ENCODE data around the gene TRAPPC3. TPM values are rescaled to one million over a fixed set of nuclear protein-coding genes. Genes with fewer than 3 reads are reported as not detected.
"Not testable (repeated sequence)": the region's sequence is repeated elsewhere in the genome, so short reads cannot be mapped to it uniquely, and the experiment has no call there.

Gene TRAPPC3
- 78.6 TPM for polyA plus RNA-seq (2013, experiment 1 of 2)
- polyA plus RNA-seq (2013, experiment 2 of 2) = 81.9 TPM

GRCh38 chr1:36149237-36149972, at the start of gene TRAPPC3:
TRAPPC3 (minus strand) TSS chr1:36149486; CDS start chr1:36149378, 108 bp downstream.
- peak; percentile 100 for DNase-seq

DNA sequence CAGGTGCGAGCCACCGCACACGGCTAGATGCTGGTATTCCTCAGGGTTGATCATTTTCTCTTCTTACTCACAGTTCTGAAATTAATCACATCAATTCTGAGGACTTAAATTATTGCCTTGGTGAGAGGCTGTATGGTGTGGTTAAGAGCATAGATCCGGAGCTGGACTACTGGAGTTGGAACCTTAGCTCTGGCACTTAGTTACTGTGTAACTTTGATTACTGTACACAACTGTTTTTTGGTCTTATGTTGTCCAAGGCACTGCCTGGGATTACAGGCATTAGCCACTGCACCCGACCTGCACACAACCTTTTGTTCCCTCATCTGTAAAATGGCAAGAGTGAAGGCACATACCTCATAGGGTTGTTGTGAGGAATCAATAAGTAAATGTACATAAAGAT, 49.4 kb upstream of the TRAPPC3 start:
- Histone ChIP-seq H3K18ac (ENCODE audit: low read depth in 1 of 2, low read length in 2 of 2) (no peak overlapping the region), H2BK5ac (ENCODE audit: low read depth, low read length, poor library complexity, severe bottlenecking) (no peak overlapping the region), H3K9me3 (ENCODE audit: control insufficient read depth, low read length) (no peaks in the 10 kb centered on the region), H2AFZ (ENCODE audit: low read depth, low read length) (no peak overlapping the region), H3K27me3 (ENCODE audit: control insufficient read depth in 1 of 2, insufficient read depth in 1 of 2, low read length in 2 of 2) (peaks cover 0 to 5% of the 10 kb centered on the region in 2 experiments), H2AK5ac (ENCODE audit: low read length, severe bottlenecking) (no peak overlapping the region), H3K4me1 (ENCODE audit: control insufficient read depth, insufficient read depth, low read depth, low read length) (peaks cover 7% of the 10 kb centered on the region), H2BK120ac (ENCODE audit: low read depth, low read length) (no peak overlapping the region), H3K4me2 (ENCODE audit: low read length, poor library complexity, severe bottlenecking) (no peak overlapping the region), H3K9ac (ENCODE audit: low read length) (no peak overlapping the region), H3K23ac (ENCODE audit: low read length in 2 of 2) (no peak overlapping the region), H3K36me3 (ENCODE audit: control insufficient read depth in 1 of 2, insufficient read depth in 2 of 2, low read depth in 1 of 2, low read length in 2 of 2) (no peaks in the 10 kb centered on the region), H3K79me1 (replicated peaks; ENCODE audit: low read length, poor library complexity, severe bottlenecking) (no peaks in the 10 kb centered on the region), H4K91ac (ENCODE audit: low read length) (no peak overlapping the region), H2BK15ac (ENCODE audit: low read depth, poor library complexity, severe bottlenecking) (no peak overlapping the region), H2BK12ac (ENCODE audit: low read length in 2 of 2) (no peak overlapping the region), H3K27ac (ENCODE audit: low read length, poor library complexity, severe bottlenecking) (no peak overlapping the region), H3K4me3 (ENCODE audit: insufficient read depth in 1 of 2, low read depth in 1 of 2, low read length in 2 of 2) (no peak overlapping the region), H3K14ac (ENCODE audit: low read length in 2 of 2) (no peak overlapping the region), H4K8ac (ENCODE audit: low read length) (peak overlapping the region; percentile 37), H3K4ac (ENCODE audit: low read depth in 1 of 2, low read length in 2 of 2) (no peak overlapping the region)
- no peak for DNase-seq
- WGBS = 100% methylated on average over 2 of the region's 5 CpGs

More at GRCh38 chr1:36149237-36149972, at the start of gene TRAPPC3:
- H3K36me3 ChIP-seq (ENCODE audit: control insufficient read depth in 1 of 2, insufficient read depth in 2 of 2, low read depth in 1 of 2, low read length in 2 of 2) = peaks cover 5 to 16% of the 10 kb centered on the region in 2 experiments
- peak within 1 kb of the TSS; percentile 93 for H2AK5ac ChIP-seq (ENCODE audit: low read length, severe bottlenecking)
- under 1% methylated on average over 61 of the region's 62 CpGs for WGBS
- H3K23ac ChIP-seq (ENCODE audit: low read length in 2 of 2) = no peak within 1 kb of the TSS
- H3K27ac ChIP-seq (ENCODE audit: low read length, poor library complexity, severe bottlenecking) = peak within 1 kb of the TSS; percentile 99
- peak within 1 kb of the TSS; percentile 90 to 98 for H3K18ac ChIP-seq (ENCODE audit: low read depth in 1 of 2, low read length in 2 of 2)
- no peaks in the 10 kb centered on the region for H3K27me3 ChIP-seq (ENCODE audit: control insufficient read depth in 1 of 2, insufficient read depth in 1 of 2, low read length in 2 of 2)
- peak within 1 kb of the TSS in 1 of 2 experiments; percentile 89 for H3K14ac ChIP-seq (ENCODE audit: low read length in 2 of 2)
- H3K4me2 ChIP-seq (ENCODE audit: low read length, poor library complexity, severe bottlenecking) = peak within 1 kb of the TSS; percentile 82
- no peaks in the 10 kb centered on the region for H3K9me3 ChIP-seq (ENCODE audit: control insufficient read depth, low read length)
- peak within 1 kb of the TSS; percentile 98 for H4K8ac ChIP-seq (ENCODE audit: low read length)
- H2BK15ac ChIP-seq (ENCODE audit: low read depth, poor library complexity, severe bottlenecking) = peak within 1 kb of the TSS; percentile 97
- peaks cover 22% of the 10 kb centered on the region for H3K4me1 ChIP-seq (ENCODE audit: control insufficient read depth, insufficient read depth, low read depth, low read length)
- peak within 1 kb of the TSS; percentile 92 to 97 for H3K4ac ChIP-seq (ENCODE audit: low read depth in 1 of 2, low read length in 2 of 2)
- peak within 1 kb of the TSS; percentile 98 for H3K9ac ChIP-seq (ENCODE audit: low read length)
- H3K4me3 ChIP-seq (ENCODE audit: insufficient read depth in 1 of 2, low read depth in 1 of 2, low read length in 2 of 2) = peak within 1 kb of the TSS; percentile 80 to 99
- peak within 1 kb of the TSS; percentile 46 for H2AFZ ChIP-seq (ENCODE audit: low read depth, low read length)
- H2BK12ac ChIP-seq (ENCODE audit: low read length in 2 of 2) = peak within 1 kb of the TSS; percentile 96 to 100
- peak within 1 kb of the TSS; percentile 89 for H2BK120ac ChIP-seq (ENCODE audit: low read depth, low read length)
- peak within 1 kb of the TSS; percentile 96 for H2BK5ac ChIP-seq (ENCODE audit: low read depth, low read length, poor library complexity, severe bottlenecking)
- H4K91ac ChIP-seq (ENCODE audit: low read length) = peak within 1 kb of the TSS; percentile 100
- H3K79me1 ChIP-seq (replicated peaks; ENCODE audit: low read length, poor library complexity, severe bottlenecking) = peaks cover 10% of the 10 kb centered on the region

- 90% methylated on average over 12 of the region's 12 CpGs for WGBS
- H3K27me3 ChIP-seq (ENCODE audit: control insufficient read depth in 1 of 2, insufficient read depth in 1 of 2, low read length in 2 of 2); H2BK5ac ChIP-seq (ENCODE audit: low read depth, low read length, poor library complexity, severe bottlenecking); H3K23ac ChIP-seq (ENCODE audit: low read length in 2 of 2); H2AFZ ChIP-seq (ENCODE audit: low read depth, low read length); H3K27ac ChIP-seq (ENCODE audit: low read length, poor library complexity, severe bottlenecking); H4K91ac ChIP-seq (ENCODE audit: low read length); H3K4me3 ChIP-seq (ENCODE audit: insufficient read depth in 1 of 2, low read depth in 1 of 2, low read length in 2 of 2); H2BK120ac ChIP-seq (ENCODE audit: low read depth, low read length); H2BK15ac ChIP-seq (ENCODE audit: low read depth, poor library complexity, severe bottlenecking); H3K9ac ChIP-seq (ENCODE audit: low read length); H3K18ac ChIP-seq (ENCODE audit: low read depth in 1 of 2, low read length in 2 of 2); H3K36me3 ChIP-seq (ENCODE audit: control insufficient read depth in 1 of 2, insufficient read depth in 2 of 2, low read depth in 1 of 2, low read length in 2 of 2); H3K4me2 ChIP-seq (ENCODE audit: low read length, poor library complexity, severe bottlenecking); H3K79me1 ChIP-seq (replicated peaks; ENCODE audit: low read length, poor library complexity, severe bottlenecking); H3K14ac ChIP-seq (ENCODE audit: low read length in 2 of 2); H3K4me1 ChIP-seq (ENCODE audit: control insufficient read depth, insufficient read depth, low read depth, low read length); H3K4ac ChIP-seq (ENCODE audit: low read depth in 1 of 2, low read length in 2 of 2); H2BK12ac ChIP-seq (ENCODE audit: low read length in 2 of 2); H3K9me3 ChIP-seq (ENCODE audit: control insufficient read depth, low read length); H4K8ac ChIP-seq (ENCODE audit: low read length); DNase-seq; H2AK5ac ChIP-seq (ENCODE audit: low read length, severe bottlenecking): not testable (repeated sequence)
Measured at GRCh38 chr1:36196805-36197204, 47.5 kb upstream of the TRAPPC3 start.

DNA sequence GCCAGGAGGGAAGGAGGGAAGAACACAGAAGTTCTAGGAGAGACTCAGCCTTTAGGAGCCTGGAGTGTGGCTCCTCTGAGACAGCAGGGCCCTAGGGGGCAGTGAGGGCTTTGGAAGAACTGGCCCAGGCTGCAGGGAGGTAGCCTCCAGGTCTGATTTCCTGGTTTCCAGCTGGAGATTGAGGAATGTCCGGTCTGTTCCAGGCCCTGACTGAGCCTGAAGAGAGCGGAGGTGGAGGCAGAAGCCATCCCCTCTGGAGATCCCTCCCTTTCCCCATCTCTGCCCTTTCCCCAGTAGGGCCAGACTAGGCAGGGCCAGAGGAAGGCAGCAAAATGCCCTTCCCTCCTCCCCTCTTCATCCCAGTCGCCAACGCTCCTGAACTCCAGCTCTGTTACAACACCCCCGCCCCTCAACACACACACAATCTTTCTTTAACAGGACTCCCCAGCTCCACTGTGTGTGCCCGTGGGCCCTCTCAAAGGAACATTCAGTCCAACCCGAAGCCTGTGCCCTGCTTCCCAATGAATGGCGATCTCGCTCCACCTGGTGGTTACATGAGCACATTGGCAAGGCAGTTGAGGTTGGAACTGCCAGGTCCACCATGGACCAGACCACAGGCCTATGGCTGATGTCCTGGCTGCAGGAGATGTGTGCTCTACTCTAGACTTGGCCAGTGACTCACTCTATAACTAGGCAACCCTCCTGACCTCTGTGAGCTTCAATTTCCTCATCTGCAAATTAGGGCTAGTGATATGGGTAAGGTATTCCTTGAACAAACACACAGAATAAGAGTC, 38.7 kb upstream of the TRAPPC3 start:
- H4K8ac ChIP-seq (ENCODE audit: low read length) = peak overlapping the region; percentile 14
- H2AFZ ChIP-seq (ENCODE audit: low read depth, low read length) = peak overlapping the region; percentile 21
- H3K18ac ChIP-seq (ENCODE audit: low read depth in 1 of 2, low read length in 2 of 2) = peak overlapping the region; percentile 2 to 71
- peak overlapping the region; percentile 82 for H3K27ac ChIP-seq (ENCODE audit: low read length, poor library complexity, severe bottlenecking)
- H2BK120ac ChIP-seq (ENCODE audit: low read depth, low read length) = peak overlapping the region; percentile 57
- no peaks in the 10 kb centered on the region for H3K9me3 ChIP-seq (ENCODE audit: control insufficient read depth, low read length)
- H3K4me3 ChIP-seq (ENCODE audit: insufficient read depth in 1 of 2, low read depth in 1 of 2, low read length in 2 of 2) = no peak overlapping the region
- H2BK5ac ChIP-seq (ENCODE audit: low read depth, low read length, poor library complexity, severe bottlenecking) = no peak overlapping the region
- H3K27me3 ChIP-seq (ENCODE audit: control insufficient read depth in 1 of 2, insufficient read depth in 1 of 2, low read length in 2 of 2) = no peaks in the 10 kb centered on the region
- H3K4me2 ChIP-seq (ENCODE audit: low read length, poor library complexity, severe bottlenecking) = no peak overlapping the region
- H3K36me3 ChIP-seq (ENCODE audit: control insufficient read depth in 1 of 2, insufficient read depth in 2 of 2, low read depth in 1 of 2, low read length in 2 of 2) = peaks cover under 1 to 4% of the 10 kb centered on the region in 2 experiments
- H3K23ac ChIP-seq (ENCODE audit: low read length in 2 of 2) = no peak overlapping the region
- peak overlapping the region; percentile 82 for H3K9ac ChIP-seq (ENCODE audit: low read length)
- peak overlapping the region; percentile 9 for H2BK15ac ChIP-seq (ENCODE audit: low read depth, poor library complexity, severe bottlenecking)
- peak overlapping the region in 1 of 2 experiments; percentile 23 for H2BK12ac ChIP-seq (ENCODE audit: low read length in 2 of 2)
- no peak overlapping the region for H2AK5ac ChIP-seq (ENCODE audit: low read length, severe bottlenecking)
- DNase-seq = peak; percentile 93
- peaks cover 5% of the 10 kb centered on the region for H3K4me1 ChIP-seq (ENCODE audit: control insufficient read depth, insufficient read depth, low read depth, low read length)
- 2% methylated on average over 9 of the region's 9 CpGs for WGBS
- peak overlapping the region; percentile 90 for H4K91ac ChIP-seq (ENCODE audit: low read length)
- H3K4ac ChIP-seq (ENCODE audit: low read depth in 1 of 2, low read length in 2 of 2) = peak overlapping the region; percentile 63 to 66
- H3K79me1 ChIP-seq (replicated peaks; ENCODE audit: low read length, poor library complexity, severe bottlenecking) = peaks cover 2% of the 10 kb centered on the region
- H3K14ac ChIP-seq (ENCODE audit: low read length in 2 of 2) = peak overlapping the region in 1 of 2 experiments; percentile 55

All from mesenchymal stem cell (in vitro differentiated cells and primary cell).